Measurements from ENCODE around the gene SLC22A7. TPM values are rescaled to one million over a fixed set of nuclear protein-coding genes. Genes with fewer than 3 reads are reported as not detected.

Gene SLC22A7
- total and polyA plus RNA-seq, 4 donors = 143 to 495 (median 228) TPM

DNA sequence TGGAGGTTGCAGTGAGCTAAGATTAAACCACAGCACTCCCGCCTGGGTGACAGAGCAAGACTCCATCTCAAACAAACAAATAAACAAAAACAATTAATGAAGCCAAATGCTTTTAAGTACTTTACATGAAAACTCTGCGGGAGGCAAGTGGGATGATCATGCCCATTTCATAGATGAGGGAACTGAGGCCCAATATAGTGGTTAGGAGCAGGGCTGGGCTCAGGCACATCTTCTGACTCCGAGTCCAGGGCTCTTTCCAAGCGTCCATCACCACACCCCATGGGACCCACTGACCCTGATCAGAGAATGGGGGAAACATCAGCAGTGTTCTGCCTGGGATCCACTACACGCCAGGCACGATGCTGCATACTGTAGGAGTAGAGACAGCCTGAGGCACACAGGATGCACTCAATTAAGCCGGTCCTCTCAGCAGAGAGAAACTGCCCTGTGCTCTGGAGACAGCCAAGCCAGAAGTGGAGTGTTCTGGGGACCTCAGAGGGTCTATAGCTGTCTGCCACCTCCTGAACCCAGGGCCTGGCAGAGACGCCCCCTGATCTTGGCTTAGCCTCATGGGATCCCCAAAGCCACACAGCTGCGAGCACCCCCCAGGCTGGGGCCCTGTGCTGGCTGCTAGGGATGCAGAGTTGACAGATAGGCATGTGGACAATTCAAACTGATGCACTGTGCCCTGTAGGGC is 41.2 kb upstream of the SLC22A7 start:
- no peak overlapping the region for H3K27ac ChIP-seq (ENCODE audit: low read depth in 1 of 2, low read length in 2 of 2)
- WGBS = 90% methylated on average over 9 of the region's 9 CpGs

DNA sequence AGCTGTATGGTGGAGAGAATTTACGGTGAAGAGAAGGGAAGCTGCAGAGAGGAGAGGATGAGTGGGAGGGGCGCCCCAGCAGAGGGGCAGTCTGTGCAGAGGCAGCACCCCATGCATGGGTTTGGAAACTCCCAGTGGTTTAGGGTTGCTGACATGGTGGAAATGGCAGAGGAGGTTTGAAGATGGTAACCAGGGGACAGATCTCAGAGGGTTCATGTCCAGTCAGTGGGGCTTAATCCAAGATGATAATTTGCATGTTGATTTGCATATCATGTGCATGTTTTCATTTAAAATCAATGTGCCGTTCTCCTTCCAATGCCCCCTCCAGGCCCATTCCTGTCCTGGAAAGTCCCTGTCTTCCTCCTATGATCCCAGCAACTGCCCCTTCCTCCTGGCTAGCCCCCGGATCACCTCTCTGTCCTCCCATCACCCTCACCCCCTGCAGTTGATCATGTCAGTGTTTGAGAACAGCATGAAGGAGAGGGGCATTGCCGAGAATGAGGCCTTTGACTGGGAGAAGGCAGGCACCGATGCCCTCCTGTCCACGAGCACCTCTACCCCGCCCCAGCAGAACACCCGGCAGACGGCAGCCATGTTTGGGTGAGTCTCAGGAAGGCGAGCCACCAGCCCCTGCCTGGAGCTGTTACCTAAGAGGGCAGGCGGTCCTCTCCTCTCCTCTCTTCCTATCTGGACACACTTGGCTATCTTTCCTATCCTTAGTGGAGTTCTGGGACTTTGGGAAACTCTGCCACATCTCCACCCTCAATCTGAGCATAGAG is 40.5 kb upstream of the SLC22A7 start:
- TF ChIP-seq HNF4A (conservative IDR thresholded peaks at IDR 0.05) = no peak
- TF ChIP-seq, protein P1, sequence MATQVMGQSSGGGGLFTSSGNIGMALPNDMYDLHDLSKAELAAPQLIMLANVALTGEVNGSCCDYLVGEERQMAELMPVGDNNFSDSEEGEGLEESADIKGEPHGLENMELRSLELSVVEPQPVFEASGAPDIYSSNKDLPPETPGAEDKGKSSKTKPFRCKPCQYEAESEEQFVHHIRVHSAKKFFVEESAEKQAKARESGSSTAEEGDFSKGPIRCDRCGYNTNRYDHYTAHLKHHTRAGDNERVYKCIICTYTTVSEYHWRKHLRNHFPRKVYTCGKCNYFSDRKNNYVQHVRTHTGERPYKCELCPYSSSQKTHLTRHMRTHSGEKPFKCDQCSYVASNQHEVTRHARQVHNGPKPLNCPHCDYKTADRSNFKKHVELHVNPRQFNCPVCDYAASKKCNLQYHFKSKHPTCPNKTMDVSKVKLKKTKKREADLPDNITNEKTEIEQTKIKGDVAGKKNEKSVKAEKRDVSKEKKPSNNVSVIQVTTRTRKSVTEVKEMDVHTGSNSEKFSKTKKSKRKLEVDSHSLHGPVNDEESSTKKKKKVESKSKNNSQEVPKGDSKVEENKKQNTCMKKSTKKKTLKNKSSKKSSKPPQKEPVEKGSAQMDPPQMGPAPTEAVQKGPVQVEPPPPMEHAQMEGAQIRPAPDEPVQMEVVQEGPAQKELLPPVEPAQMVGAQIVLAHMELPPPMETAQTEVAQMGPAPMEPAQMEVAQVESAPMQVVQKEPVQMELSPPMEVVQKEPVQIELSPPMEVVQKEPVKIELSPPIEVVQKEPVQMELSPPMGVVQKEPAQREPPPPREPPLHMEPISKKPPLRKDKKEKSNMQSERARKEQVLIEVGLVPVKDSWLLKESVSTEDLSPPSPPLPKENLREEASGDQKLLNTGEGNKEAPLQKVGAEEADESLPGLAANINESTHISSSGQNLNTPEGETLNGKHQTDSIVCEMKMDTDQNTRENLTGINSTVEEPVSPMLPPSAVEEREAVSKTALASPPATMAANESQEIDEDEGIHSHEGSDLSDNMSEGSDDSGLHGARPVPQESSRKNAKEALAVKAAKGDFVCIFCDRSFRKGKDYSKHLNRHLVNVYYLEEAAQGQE (IDR thresholded peaks at IDR 0.05) = no peak
- no peak for TF ChIP-seq YY1 (IDR thresholded peaks at IDR 0.05)
- TF ChIP-seq, protein P2, sequence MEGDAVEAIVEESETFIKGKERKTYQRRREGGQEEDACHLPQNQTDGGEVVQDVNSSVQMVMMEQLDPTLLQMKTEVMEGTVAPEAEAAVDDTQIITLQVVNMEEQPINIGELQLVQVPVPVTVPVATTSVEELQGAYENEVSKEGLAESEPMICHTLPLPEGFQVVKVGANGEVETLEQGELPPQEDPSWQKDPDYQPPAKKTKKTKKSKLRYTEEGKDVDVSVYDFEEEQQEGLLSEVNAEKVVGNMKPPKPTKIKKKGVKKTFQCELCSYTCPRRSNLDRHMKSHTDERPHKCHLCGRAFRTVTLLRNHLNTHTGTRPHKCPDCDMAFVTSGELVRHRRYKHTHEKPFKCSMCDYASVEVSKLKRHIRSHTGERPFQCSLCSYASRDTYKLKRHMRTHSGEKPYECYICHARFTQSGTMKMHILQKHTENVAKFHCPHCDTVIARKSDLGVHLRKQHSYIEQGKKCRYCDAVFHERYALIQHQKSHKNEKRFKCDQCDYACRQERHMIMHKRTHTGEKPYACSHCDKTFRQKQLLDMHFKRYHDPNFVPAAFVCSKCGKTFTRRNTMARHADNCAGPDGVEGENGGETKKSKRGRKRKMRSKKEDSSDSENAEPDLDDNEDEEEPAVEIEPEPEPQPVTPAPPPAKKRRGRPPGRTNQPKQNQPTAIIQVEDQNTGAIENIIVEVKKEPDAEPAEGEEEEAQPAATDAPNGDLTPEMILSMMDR (IDR thresholded peaks at IDR 0.05; ENCODE audit: low read depth, low read length, missing input control) = no peak
- no peak for TF ChIP-seq FOXA2 (IDR thresholded peaks at IDR 0.05)
- TF ChIP-seq FOXA1 (IDR thresholded peaks at IDR 0.05) = no peak
- TF ChIP-seq GABPA (IDR thresholded peaks at IDR 0.05 in 1 of 2, conservative IDR thresholded peaks at IDR 0.05 in 1 of 2) = no peak
- TF ChIP-seq RAD21 (IDR thresholded peaks at IDR 0.05) = no peak
- TF ChIP-seq, protein P3, sequence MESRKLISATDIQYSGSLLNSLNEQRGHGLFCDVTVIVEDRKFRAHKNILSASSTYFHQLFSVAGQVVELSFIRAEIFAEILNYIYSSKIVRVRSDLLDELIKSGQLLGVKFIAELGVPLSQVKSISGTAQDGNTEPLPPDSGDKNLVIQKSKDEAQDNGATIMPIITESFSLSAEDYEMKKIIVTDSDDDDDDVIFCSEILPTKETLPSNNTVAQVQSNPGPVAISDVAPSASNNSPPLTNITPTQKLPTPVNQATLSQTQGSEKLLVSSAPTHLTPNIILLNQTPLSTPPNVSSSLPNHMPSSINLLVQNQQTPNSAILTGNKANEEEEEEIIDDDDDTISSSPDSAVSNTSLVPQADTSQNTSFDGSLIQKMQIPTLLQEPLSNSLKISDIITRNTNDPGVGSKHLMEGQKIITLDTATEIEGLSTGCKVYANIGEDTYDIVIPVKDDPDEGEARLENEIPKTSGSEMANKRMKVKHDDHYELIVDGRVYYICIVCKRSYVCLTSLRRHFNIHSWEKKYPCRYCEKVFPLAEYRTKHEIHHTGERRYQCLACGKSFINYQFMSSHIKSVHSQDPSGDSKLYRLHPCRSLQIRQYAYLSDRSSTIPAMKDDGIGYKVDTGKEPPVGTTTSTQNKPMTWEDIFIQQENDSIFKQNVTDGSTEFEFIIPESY (IDR thresholded peaks at IDR 0.05) = no peak
- no peak for TF ChIP-seq SP1 (IDR thresholded peaks at IDR 0.05)
- TF ChIP-seq RXRA (IDR thresholded peaks at IDR 0.05) = no peak
- TF ChIP-seq, protein P4, sequence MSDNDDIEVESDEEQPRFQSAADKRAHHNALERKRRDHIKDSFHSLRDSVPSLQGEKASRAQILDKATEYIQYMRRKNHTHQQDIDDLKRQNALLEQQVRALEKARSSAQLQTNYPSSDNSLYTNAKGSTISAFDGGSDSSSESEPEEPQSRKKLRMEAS (IDR thresholded peaks at IDR 0.05) = no peak
- TF ChIP-seq NR2F2 (IDR thresholded peaks at IDR 0.05) = no peak
- no peak for TF ChIP-seq JUND (IDR thresholded peaks at IDR 0.05)
- TF ChIP-seq, protein P5, sequence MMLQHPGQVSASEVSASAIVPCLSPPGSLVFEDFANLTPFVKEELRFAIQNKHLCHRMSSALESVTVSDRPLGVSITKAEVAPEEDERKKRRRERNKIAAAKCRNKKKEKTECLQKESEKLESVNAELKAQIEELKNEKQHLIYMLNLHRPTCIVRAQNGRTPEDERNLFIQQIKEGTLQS (IDR thresholded peaks at IDR 0.05) = no peak
- TF ChIP-seq EGR1 (IDR thresholded peaks at IDR 0.05; ENCODE audit: low read depth in 2 of 2) = no peak
- TF ChIP-seq TAF1 (conservative IDR thresholded peaks at IDR 0.05) = no peak
- no peak for TF ChIP-seq HNF4G (IDR thresholded peaks at IDR 0.05)
- Histone ChIP-seq H3K36me3 (ENCODE audit: control insufficient read depth in 4 of 4, insufficient read depth in 3 of 4, low read depth in 1 of 4, low read length in 3 of 4) (no peaks in the 10 kb centered on the region), H3K4me1 (ENCODE audit: control insufficient read depth in 4 of 4, insufficient read depth in 4 of 4, low read length in 3 of 4) (no peaks in the 10 kb centered on the region), H3K4me3 (ENCODE audit: low read depth in 1 of 3, low read length in 3 of 3) (no peak overlapping the region), H3K27me3 (ENCODE audit: control insufficient read depth in 4 of 4, insufficient read depth in 4 of 4, low read length in 3 of 4) (no peaks in the 10 kb centered on the region), H3K9ac (ENCODE audit: low read depth in 1 of 2, low read length in 2 of 2) (no peak overlapping the region), H3K27ac (ENCODE audit: low read depth in 1 of 2, low read length in 2 of 2) (no peak overlapping the region), H3K9me3 (ENCODE audit: control insufficient read depth in 4 of 4, low read length in 3 of 4) (no peaks in the 10 kb centered on the region)
- 90% methylated on average over 12 of the region's 12 CpGs for WGBS
- DNase-seq (ENCODE audit: low spot score) = no peak

More for the DNA sequence above, 41.2 kb upstream of the SLC22A7 start:
- TF ChIP-seq HNF4G (IDR thresholded peaks at IDR 0.05) (no peak), NR2F2 (IDR thresholded peaks at IDR 0.05) (no peak), EGR1 (IDR thresholded peaks at IDR 0.05; ENCODE audit: low read depth in 2 of 2) (no peak), YY1 (IDR thresholded peaks at IDR 0.05) (no peak), RXRA (IDR thresholded peaks at IDR 0.05) (no peak)
- TF ChIP-seq, protein P2 (IDR thresholded peaks at IDR 0.05; ENCODE audit: low read depth, low read length, missing input control) = no peak
- no peaks in the 10 kb centered on the region for H3K9me3 ChIP-seq (ENCODE audit: control insufficient read depth in 4 of 4, low read length in 3 of 4)
- H3K9ac ChIP-seq (ENCODE audit: low read depth in 1 of 2, low read length in 2 of 2) = no peak overlapping the region
- H3K27me3 ChIP-seq (ENCODE audit: control insufficient read depth in 4 of 4, insufficient read depth in 4 of 4, low read length in 3 of 4) = no peaks in the 10 kb centered on the region
- H3K36me3 ChIP-seq (ENCODE audit: control insufficient read depth in 4 of 4, insufficient read depth in 3 of 4, low read depth in 1 of 4, low read length in 3 of 4) = no peaks in the 10 kb centered on the region
- no peak overlapping the region for H3K4me3 ChIP-seq (ENCODE audit: low read depth in 1 of 3, low read length in 3 of 3)
- DNase-seq (ENCODE audit: low spot score) = no peak
- no peaks in the 10 kb centered on the region for H3K4me1 ChIP-seq (ENCODE audit: control insufficient read depth in 4 of 4, insufficient read depth in 4 of 4, low read length in 3 of 4)

Data from liver (tissue), 9 donors.